DOHH2 (cell line): Measurements from ENCODE around the gene MAP4K3.

Experiments
- EZH2phosphoT487 ChIP-seq: fragments of 200-600 bp; sonication (generic); IDR thresholded peaks from 2 replicates; pipeline ENCODE4 v1.6.1; 2017; ENCODE audit warnings: borderline replicate concordance, mild to moderate bottlenecking, antibody characterized with exemption, low read length, moderate library complexity, mixed read lengths
- TF ChIP-seq, protein P1 (sequence below): fragments of 200-600 bp; sonication (generic); IDR thresholded peaks from one replicate; pipeline ENCODE4 v1.5.1; 2014; ENCODE audit warnings: antibody characterized with exemption, mild to moderate bottlenecking, low read depth, low read length; ENCODE audit not compliant: poor library complexity, severe bottlenecking

DNA sequence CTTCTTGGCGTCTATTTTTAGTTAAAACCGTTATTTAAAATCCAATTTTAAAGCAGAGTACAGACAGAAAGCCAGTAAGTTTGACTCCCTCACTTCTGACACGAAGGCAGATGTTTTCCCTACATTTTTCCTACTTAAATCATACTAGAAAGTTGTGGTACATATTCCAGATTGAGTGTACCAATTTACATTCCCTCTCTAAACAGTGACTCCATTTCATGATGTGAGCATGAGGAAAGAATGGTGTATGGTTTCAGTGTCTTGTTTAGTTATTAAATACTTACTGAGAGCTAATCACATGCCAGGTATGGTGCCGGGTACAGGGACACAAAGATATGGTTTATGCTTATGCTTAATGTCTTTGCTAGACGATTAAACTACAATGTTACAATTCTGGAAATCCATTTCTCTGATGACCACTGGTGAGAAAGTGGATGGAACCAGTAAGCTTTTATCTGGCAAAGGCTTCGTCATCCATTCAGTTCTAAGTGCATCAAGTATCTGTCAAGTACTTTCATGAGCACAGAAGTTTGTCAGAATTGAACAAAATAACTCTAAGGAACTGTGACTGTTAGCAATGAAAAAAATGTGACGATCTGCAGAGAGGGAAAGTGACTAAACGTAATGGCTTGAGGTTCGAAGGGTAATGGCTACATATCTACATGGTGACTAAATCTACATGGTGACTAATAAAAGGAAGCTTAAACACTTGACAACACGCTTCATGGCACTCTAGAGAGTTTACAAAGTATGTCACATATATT lies 25.7 kb downstream of the MAP4K3 start:
- TF ChIP-seq, protein P1, sequence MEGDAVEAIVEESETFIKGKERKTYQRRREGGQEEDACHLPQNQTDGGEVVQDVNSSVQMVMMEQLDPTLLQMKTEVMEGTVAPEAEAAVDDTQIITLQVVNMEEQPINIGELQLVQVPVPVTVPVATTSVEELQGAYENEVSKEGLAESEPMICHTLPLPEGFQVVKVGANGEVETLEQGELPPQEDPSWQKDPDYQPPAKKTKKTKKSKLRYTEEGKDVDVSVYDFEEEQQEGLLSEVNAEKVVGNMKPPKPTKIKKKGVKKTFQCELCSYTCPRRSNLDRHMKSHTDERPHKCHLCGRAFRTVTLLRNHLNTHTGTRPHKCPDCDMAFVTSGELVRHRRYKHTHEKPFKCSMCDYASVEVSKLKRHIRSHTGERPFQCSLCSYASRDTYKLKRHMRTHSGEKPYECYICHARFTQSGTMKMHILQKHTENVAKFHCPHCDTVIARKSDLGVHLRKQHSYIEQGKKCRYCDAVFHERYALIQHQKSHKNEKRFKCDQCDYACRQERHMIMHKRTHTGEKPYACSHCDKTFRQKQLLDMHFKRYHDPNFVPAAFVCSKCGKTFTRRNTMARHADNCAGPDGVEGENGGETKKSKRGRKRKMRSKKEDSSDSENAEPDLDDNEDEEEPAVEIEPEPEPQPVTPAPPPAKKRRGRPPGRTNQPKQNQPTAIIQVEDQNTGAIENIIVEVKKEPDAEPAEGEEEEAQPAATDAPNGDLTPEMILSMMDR: no peak
- no peak for TF ChIP-seq EZH2phosphoT487
